A673 (cell line): ENCODE results near the gene TBC1D24.

ENCODE experiments used
- EZH2 ChIP-seq: fragments of 200-600 bp; sonication (generic); IDR thresholded peaks from 2 replicates; pipeline ENCODE4 v1.6.1; 2017; ENCODE audit warnings: borderline replicate concordance, low read depth, mild to moderate bottlenecking, mixed read lengths, antibody characterized with exemption, low read length; ENCODE audit not compliant: poor library complexity, severe bottlenecking
- TF ChIP-seq, protein P1 (sequence below): fragments of 300-800, 200-600 bp; sonication (generic); conservative IDR thresholded peaks from 2 replicates; pipeline ENCODE4 v1.5.1; 2017; ENCODE audit warnings: low read depth, mild to moderate bottlenecking, antibody characterized with exemption, low read length, moderate library complexity, mixed read lengths

DNA sequence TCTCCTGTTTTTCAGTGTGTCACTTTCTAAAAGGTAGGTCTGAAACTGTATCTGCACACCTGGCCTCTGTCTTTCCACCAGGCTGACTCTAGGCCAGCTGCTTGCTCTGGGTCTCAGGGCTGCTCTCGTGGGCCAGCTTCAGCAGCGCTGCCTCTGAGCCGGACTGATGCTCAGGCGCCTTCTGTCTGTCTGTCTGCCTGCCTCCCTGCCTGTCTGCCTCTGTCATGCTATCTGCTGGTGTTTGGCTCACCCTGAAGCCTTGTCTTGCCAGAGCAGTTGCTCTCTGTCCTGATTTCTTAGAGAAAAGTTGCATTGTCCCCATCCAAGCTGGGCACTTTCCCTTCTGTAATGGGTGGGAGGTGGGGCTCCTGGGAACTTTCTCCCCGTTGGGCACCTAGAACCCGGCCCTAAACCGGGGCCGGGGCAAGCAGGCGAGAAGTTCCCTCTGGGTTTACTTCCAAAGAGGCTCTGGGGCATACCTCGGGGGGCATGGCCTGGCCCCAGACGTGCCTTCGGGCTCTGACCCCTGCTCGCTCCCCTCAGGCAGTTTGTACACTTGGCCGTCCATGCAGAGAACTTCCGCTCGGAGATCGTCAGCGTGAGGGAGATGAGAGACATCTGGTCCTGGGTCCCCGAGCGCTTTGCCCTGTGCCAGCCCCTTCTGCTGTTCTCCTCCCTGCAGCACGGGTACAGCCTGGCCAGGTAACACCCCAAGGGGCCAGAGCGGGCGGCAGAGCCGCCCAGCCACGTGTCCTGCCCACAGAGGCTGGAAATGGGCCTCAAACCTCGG lies 23.0 kb downstream of the TBC1D24 start:
- TF ChIP-seq, protein P1, sequence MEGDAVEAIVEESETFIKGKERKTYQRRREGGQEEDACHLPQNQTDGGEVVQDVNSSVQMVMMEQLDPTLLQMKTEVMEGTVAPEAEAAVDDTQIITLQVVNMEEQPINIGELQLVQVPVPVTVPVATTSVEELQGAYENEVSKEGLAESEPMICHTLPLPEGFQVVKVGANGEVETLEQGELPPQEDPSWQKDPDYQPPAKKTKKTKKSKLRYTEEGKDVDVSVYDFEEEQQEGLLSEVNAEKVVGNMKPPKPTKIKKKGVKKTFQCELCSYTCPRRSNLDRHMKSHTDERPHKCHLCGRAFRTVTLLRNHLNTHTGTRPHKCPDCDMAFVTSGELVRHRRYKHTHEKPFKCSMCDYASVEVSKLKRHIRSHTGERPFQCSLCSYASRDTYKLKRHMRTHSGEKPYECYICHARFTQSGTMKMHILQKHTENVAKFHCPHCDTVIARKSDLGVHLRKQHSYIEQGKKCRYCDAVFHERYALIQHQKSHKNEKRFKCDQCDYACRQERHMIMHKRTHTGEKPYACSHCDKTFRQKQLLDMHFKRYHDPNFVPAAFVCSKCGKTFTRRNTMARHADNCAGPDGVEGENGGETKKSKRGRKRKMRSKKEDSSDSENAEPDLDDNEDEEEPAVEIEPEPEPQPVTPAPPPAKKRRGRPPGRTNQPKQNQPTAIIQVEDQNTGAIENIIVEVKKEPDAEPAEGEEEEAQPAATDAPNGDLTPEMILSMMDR, result no peak
- TF ChIP-seq EZH2, result no peak
